ENCODE data around the gene DNHD1.

The DNHD1 gene

GRCh38 chr11:6488821-6489220 is 8.3 kb upstream of the DNHD1 start:
- no peak for TF ChIP-seq ZBTB7A (IDR thresholded peaks at IDR 0.05; ENCODE audit: low read depth)
- TF ChIP-seq FOXM1 (IDR thresholded peaks at IDR 0.05; ENCODE audit: borderline replicate concordance, low read depth) = no peak
- no peak for TF ChIP-seq TEAD4 (IDR thresholded peaks at IDR 0.05)
- no peak for TF ChIP-seq CEBPB (IDR thresholded peaks at IDR 0.05)
- no peak for TF ChIP-seq YY1 (IDR thresholded peaks at IDR 0.05; ENCODE audit: low read depth)
- TF ChIP-seq NFIC (IDR thresholded peaks at IDR 0.05) = no peak
- TF ChIP-seq CREB1 (IDR thresholded peaks at IDR 0.05; ENCODE audit: low read depth) = no peak

GRCh38 chr11:6489306-6489705 is 7.8 kb upstream of the DNHD1 start:
- TF ChIP-seq CEBPB (IDR thresholded peaks at IDR 0.05) (no peak), TAF1 (IDR thresholded peaks at IDR 0.05; ENCODE audit: low read depth) (no peak), YY1 (IDR thresholded peaks at IDR 0.05; ENCODE audit: low read depth) (no peak), EP300 (IDR thresholded peaks at IDR 0.05; ENCODE audit: borderline replicate concordance) (no peak), MAX (IDR thresholded peaks at IDR 0.05) (no peak), CREB1 (IDR thresholded peaks at IDR 0.05; ENCODE audit: low read depth) (no peak), USF1 (IDR thresholded peaks at IDR 0.05) (no peak), REST (IDR thresholded peaks at IDR 0.05; ENCODE audit: low read depth) (no peak), EGR1 (IDR thresholded peaks at IDR 0.05) (no peak)

GRCh38 chr11:6498121-6498520 is 1.0 kb downstream of the DNHD1 start:
- no peak for TF ChIP-seq FOXM1 (IDR thresholded peaks at IDR 0.05; ENCODE audit: borderline replicate concordance, low read depth)
- no peak for TF ChIP-seq EGR1 (IDR thresholded peaks at IDR 0.05)
- no peak for TF ChIP-seq CREB1 (IDR thresholded peaks at IDR 0.05; ENCODE audit: low read depth)
- TF ChIP-seq TAF1 (IDR thresholded peaks at IDR 0.05; ENCODE audit: low read depth) = no peak
- TF ChIP-seq USF1 (IDR thresholded peaks at IDR 0.05) = no peak
- TF ChIP-seq CEBPB (IDR thresholded peaks at IDR 0.05) = no peak
- TF ChIP-seq RAD21 (IDR thresholded peaks at IDR 0.05; ENCODE audit: low read depth) = no peak
- no peak for TF ChIP-seq ZBTB7A (IDR thresholded peaks at IDR 0.05; ENCODE audit: low read depth)

- no peak for TF ChIP-seq YY1 (IDR thresholded peaks at IDR 0.05; ENCODE audit: low read depth)
- TF ChIP-seq RAD21 (IDR thresholded peaks at IDR 0.05; ENCODE audit: low read depth) = no peak
- no peak for TF ChIP-seq EP300 (IDR thresholded peaks at IDR 0.05; ENCODE audit: borderline replicate concordance)
- TF ChIP-seq EGR1 (IDR thresholded peaks at IDR 0.05) = no peak
- TF ChIP-seq ZBTB7A (IDR thresholded peaks at IDR 0.05; ENCODE audit: low read depth) = no peak
- no peak for TF ChIP-seq FOXM1 (IDR thresholded peaks at IDR 0.05; ENCODE audit: borderline replicate concordance, low read depth)
- TF ChIP-seq TEAD4 (IDR thresholded peaks at IDR 0.05) = no peak
- no peak for TF ChIP-seq NFIC (IDR thresholded peaks at IDR 0.05)
- no peak for TF ChIP-seq REST (IDR thresholded peaks at IDR 0.05; ENCODE audit: low read depth)
- no peak for TF ChIP-seq CEBPB (IDR thresholded peaks at IDR 0.05)
- TF ChIP-seq MAX (IDR thresholded peaks at IDR 0.05) = no peak
Measured at GRCh38 chr11:6498544-6498943, 1.5 kb downstream of the DNHD1 start.

GRCh38 chr11:6502382-6502781 is 5.3 kb downstream of the DNHD1 start:
- TF ChIP-seq TCF12 (IDR thresholded peaks at IDR 0.05; ENCODE audit: low read depth) = no peak
- no peak for TF ChIP-seq NFIC (IDR thresholded peaks at IDR 0.05)
- no peak for TF ChIP-seq MAX (IDR thresholded peaks at IDR 0.05)
- no peak for TF ChIP-seq TAF1 (IDR thresholded peaks at IDR 0.05; ENCODE audit: low read depth)
- TF ChIP-seq CEBPB (IDR thresholded peaks at IDR 0.05) = no peak
- no peak for TF ChIP-seq EP300 (IDR thresholded peaks at IDR 0.05; ENCODE audit: borderline replicate concordance)

- TF ChIP-seq YY1 (IDR thresholded peaks at IDR 0.05; ENCODE audit: low read depth) (no peak), USF1 (IDR thresholded peaks at IDR 0.05) (no peak), FOXM1 (IDR thresholded peaks at IDR 0.05; ENCODE audit: borderline replicate concordance, low read depth) (no peak), TCF12 (IDR thresholded peaks at IDR 0.05; ENCODE audit: low read depth) (no peak), RAD21 (IDR thresholded peaks at IDR 0.05; ENCODE audit: low read depth) (no peak), TAF1 (IDR thresholded peaks at IDR 0.05; ENCODE audit: low read depth) (no peak), NFIC (IDR thresholded peaks at IDR 0.05) (no peak), REST (IDR thresholded peaks at IDR 0.05; ENCODE audit: low read depth) (no peak), EGR1 (IDR thresholded peaks at IDR 0.05) (no peak), CEBPB (IDR thresholded peaks at IDR 0.05) (no peak), MAX (IDR thresholded peaks at IDR 0.05) (no peak), TEAD4 (IDR thresholded peaks at IDR 0.05) (no peak)
Measured at GRCh38 chr11:6504166-6504565, 7.1 kb downstream of the DNHD1 start.

Measured in Ishikawa (cell line).